Astrocyte (in vitro differentiated cells and primary cell): ENCODE measurements around the gene PIWIL1.

Experiments used
- EZH2 ChIP-seq: IDR thresholded peaks from 2 replicates; pipeline ENCODE4 v1.6.1; 2012; ENCODE audit warnings: mild to moderate bottlenecking, low read length, inconsistent platforms; ENCODE audit not compliant: insufficient read depth
- TF ChIP-seq, protein P1 (sequence below): IDR thresholded peaks from 2 replicates; pipeline ENCODE4 v1.5.1; 2011; ENCODE audit warnings: low read depth, mild to moderate bottlenecking, inconsistent platforms, low read length, moderate library complexity; ENCODE audit not compliant: insufficient read depth

DNA sequence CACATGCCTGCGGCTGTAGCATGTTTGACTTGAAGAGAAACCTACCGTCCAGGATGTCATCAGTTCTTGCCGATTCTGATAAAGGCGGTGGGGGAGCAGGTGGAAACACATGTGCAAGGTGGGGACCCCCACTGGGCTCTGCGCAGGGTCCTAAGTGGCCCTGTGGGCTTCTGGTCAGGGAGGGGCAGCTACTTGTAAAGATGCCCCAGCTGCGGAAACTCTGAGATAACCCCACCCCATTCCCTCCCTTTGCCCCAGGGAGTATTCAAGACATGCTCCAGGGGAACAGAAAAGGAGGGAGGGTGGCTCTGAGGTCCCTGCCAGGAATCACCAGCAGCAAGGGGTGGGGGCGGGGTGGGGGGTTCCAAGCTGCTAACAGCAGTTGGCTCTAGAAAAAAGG lies 67.6 kb downstream of the PIWIL1 start:
- TF ChIP-seq, protein P1, sequence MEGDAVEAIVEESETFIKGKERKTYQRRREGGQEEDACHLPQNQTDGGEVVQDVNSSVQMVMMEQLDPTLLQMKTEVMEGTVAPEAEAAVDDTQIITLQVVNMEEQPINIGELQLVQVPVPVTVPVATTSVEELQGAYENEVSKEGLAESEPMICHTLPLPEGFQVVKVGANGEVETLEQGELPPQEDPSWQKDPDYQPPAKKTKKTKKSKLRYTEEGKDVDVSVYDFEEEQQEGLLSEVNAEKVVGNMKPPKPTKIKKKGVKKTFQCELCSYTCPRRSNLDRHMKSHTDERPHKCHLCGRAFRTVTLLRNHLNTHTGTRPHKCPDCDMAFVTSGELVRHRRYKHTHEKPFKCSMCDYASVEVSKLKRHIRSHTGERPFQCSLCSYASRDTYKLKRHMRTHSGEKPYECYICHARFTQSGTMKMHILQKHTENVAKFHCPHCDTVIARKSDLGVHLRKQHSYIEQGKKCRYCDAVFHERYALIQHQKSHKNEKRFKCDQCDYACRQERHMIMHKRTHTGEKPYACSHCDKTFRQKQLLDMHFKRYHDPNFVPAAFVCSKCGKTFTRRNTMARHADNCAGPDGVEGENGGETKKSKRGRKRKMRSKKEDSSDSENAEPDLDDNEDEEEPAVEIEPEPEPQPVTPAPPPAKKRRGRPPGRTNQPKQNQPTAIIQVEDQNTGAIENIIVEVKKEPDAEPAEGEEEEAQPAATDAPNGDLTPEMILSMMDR = no peak
- TF ChIP-seq EZH2 = no peak
